ENCODE data around the gene NRBP1.

DNA sequence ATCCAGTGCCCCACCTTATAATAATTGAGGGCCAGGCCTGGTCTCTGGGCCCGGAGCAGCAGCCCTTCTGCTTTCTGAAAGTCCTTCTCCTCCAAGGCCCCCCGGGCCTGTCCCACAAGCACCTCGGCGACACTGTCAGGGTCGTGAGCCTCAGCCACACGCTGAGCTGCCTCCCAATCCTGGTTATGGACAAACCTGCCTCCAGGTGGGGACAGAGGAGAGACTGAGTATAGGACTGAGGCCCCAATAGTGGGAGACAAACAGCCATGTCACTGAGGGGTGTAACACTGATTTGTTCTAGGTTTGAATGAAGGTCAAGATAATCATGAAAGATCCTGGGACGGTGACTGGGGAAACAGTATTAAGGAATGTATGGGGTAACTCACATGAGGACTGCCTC lies 25.5 kb downstream of the NRBP1 start:
- TF ChIP-seq, protein P1, sequence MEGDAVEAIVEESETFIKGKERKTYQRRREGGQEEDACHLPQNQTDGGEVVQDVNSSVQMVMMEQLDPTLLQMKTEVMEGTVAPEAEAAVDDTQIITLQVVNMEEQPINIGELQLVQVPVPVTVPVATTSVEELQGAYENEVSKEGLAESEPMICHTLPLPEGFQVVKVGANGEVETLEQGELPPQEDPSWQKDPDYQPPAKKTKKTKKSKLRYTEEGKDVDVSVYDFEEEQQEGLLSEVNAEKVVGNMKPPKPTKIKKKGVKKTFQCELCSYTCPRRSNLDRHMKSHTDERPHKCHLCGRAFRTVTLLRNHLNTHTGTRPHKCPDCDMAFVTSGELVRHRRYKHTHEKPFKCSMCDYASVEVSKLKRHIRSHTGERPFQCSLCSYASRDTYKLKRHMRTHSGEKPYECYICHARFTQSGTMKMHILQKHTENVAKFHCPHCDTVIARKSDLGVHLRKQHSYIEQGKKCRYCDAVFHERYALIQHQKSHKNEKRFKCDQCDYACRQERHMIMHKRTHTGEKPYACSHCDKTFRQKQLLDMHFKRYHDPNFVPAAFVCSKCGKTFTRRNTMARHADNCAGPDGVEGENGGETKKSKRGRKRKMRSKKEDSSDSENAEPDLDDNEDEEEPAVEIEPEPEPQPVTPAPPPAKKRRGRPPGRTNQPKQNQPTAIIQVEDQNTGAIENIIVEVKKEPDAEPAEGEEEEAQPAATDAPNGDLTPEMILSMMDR (conservative IDR thresholded peaks at IDR 0.05; ENCODE audit: low read length) = no peak
- no peak for TF ChIP-seq EZH2phosphoT487 (IDR thresholded peaks at IDR 0.05; ENCODE audit: borderline replicate concordance, low read depth, low read length)
